PC-3 (cell line): ENCODE data around the gene CSNK1D.

Source experiments
- EZH2 ChIP-seq: fragments of 300-600 bp; sonication (generic); IDR thresholded peaks from one replicate; pipeline ENCODE4 v1.6.1; 2017; ENCODE audit warnings: antibody characterized with exemption, mild to moderate bottlenecking, low read length; ENCODE audit not compliant: unreplicated experiment
- EZH2phosphoT487 ChIP-seq: fragments of 300-600 bp; sonication (generic); IDR thresholded peaks from 2 replicates; pipeline ENCODE4 v1.6.1; 2018; ENCODE audit warnings: mild to moderate bottlenecking, antibody characterized with exemption, low read length, borderline replicate concordance
- TF ChIP-seq, protein P1 (sequence below): fragments of 300-600 bp; sonication (generic); conservative IDR thresholded peaks from 2 replicates; pipeline ENCODE4 v1.5.1; 2017; ENCODE audit warnings: antibody characterized with exemption, low read depth, mild to moderate bottlenecking, low read length

DNA sequence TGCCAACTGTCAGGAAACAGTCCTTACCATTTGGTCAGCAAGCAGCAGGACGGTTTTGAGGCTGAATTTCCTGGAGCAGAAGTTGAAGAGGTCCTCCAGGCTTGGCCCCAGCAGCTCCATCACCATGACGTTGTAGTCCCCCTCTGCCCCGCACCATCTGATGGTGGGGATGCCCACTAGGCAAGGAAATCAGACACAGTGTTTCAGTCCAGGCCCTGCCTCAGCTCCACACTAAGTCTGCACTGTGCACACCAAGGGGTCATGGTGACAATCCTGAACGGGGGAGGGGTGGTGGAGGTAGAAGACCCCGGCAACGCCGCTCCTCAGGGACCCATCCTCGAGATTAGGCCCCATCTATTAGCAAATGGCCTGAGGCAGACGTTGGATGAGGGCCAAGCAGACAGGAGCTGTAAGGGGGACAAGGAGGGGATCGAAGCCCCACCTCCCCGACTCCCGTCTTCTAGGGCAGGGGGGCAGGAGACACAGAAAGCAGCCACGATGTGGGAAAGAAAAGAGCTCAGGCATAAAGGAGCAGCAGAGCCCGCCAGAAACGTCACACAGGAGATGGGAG is 18.0 kb downstream of the CSNK1D start:
- TF ChIP-seq, protein P1, sequence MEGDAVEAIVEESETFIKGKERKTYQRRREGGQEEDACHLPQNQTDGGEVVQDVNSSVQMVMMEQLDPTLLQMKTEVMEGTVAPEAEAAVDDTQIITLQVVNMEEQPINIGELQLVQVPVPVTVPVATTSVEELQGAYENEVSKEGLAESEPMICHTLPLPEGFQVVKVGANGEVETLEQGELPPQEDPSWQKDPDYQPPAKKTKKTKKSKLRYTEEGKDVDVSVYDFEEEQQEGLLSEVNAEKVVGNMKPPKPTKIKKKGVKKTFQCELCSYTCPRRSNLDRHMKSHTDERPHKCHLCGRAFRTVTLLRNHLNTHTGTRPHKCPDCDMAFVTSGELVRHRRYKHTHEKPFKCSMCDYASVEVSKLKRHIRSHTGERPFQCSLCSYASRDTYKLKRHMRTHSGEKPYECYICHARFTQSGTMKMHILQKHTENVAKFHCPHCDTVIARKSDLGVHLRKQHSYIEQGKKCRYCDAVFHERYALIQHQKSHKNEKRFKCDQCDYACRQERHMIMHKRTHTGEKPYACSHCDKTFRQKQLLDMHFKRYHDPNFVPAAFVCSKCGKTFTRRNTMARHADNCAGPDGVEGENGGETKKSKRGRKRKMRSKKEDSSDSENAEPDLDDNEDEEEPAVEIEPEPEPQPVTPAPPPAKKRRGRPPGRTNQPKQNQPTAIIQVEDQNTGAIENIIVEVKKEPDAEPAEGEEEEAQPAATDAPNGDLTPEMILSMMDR, result no peak
- TF ChIP-seq EZH2, result no peak
- TF ChIP-seq EZH2phosphoT487, result no peak
